ENCODE data around the gene RPSA.
"Not testable (repeated sequence)": the region's sequence is repeated elsewhere in the genome, so short reads cannot be mapped to it uniquely, and the experiment has no call there.

RPSA gene

GRCh38 chr3:39419742-39420315 lies 13.3 kb downstream of the RPSA start:
- DNase-seq (ENCODE audit: low spot score): no peak

- DNase-seq (ENCODE audit: low spot score): no peak
Observed at GRCh38 chr3:39420543-39420942, 14.0 kb downstream of the RPSA start.

GRCh38 chr3:39423436-39423970 lies 17.0 kb downstream of the RPSA start:
- no peak for DNase-seq (ENCODE audit: low spot score)

GRCh38 chr3:39426312-39426711 lies 19.8 kb downstream of the RPSA start:
- DNase-seq (ENCODE audit: low spot score): no peak

DNA sequence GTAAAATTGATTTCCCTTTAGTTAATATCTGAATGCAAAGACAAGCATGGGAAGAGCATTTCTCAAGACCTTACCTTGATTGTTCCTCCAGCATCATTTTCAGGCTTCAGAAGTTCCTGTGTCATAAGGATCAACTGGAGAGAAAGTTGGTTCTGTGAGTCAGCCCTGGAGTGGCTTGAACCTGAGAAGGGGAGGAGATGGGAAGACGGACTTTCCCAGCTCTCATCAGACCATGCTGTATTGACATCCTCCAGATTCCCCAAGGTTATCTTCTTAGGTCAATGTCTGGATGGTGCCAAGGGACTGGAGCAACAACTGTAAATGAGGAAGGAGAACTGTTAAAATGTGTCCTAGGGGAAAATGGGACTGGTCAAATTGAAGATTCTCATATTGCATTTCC lies 21.0 kb downstream of the RPSA start:
- no peak for DNase-seq (ENCODE audit: low spot score)

DNA sequence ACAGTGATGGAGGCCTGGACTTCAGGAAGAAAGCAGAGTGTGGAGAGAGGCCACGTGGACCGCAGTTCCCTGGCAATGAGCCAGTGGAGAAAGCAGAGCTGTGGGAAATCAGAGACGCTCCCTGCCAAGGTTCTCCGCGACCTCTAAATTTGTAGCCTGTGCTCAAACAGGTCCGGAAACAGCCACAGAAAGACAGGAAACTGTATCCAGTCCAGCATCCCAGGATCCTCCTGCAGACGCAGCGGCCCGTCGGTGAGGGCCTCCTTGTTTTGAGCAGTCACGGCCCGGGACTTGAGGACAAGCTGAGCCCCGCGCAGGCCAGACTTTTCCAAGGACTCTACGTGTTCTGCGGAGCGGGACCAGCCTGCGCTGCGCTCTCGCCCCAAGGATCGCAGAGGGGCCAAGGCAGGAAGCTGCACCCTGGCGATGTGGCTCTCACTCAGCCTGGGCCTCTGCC lies 22.3 kb downstream of the RPSA start:
- DNase-seq (ENCODE audit: low spot score): no peak

- DNase-seq (ENCODE audit: low spot score): no peak
Observed at GRCh38 chr3:39429466-39429865, 22.9 kb downstream of the RPSA start.

DNA sequence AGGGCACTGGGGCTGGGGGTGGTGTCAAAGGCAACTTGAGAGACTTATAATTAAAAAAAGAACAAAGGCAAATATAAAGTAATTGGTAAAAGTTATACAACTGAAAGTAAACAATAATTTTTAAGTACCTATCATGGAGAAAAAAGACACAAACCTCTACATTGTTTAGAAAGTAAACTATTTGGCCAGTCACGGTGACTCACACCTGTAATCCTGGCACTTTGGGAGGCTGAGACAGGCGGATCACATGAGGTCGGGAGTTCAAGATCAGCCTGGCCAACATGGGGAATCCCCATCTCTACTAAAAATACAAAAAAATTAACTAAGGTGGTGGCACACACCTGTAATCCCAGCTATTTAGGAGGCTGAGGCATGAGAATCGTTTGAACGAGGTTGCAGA lies 25.8 kb downstream of the RPSA start:
- DNase-seq (ENCODE audit: low spot score): no peak

DNA sequence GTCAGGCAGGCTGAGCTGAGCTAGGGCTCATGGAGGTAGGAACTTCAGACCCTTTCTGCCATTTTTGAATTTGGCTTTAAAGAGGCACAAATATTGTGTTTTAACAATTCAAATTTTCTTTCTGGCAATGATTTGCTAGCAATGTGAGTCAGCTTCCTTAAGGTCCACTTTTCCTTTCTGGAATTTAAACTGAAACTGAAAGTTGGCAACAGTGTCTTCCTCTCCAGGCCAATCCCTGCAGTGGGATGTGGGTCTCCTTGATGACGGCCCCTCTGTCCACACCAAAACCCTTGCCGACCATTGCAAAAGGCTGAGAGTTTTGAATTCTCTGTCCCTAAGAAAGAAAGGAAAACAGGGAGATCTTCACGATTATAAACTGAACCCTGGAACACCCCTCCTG lies 27.1 kb downstream of the RPSA start:
- no peak for DNase-seq (ENCODE audit: low spot score)

GRCh38 chr3:39434574-39434973 lies 28.1 kb downstream of the RPSA start:
- no peak for DNase-seq (ENCODE audit: low spot score)

DNA sequence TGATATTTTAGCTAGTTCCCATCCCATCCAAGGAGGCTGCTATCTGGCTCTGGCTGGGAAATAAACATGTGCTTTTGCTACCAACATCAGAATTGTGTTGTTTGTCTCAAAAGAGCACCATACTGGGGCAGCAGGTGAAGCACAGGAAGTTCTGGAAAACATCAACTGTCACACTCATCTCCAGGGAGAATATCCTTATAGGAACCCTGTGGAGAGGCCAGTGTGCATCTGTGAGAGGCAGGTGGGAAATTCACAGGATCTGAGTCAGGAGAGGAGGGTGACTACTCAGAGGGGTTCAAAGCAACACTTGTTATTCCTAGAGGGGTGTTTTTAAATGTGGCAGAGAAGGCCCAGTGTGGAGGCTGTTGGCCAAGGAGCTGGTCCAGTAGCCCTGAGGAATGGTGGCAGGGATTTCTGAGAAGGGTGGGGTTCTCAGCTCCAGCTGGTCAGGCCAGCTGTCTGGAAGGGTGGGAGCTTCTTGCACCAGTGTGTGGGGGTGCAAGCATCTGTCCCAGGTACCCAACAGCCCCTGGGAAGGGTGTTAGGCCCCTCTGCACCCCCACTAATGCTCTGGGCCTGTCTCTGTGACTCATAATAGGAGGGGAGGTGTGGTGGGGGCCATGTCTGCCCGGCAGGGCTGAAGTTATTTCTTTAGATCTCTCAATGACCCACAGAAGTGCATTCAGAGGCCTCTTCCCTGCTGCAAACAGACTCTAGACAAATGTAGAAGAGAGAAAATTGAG lies 28.7 kb downstream of the RPSA start:
- DNase-seq (ENCODE audit: low spot score): no peak

DNA sequence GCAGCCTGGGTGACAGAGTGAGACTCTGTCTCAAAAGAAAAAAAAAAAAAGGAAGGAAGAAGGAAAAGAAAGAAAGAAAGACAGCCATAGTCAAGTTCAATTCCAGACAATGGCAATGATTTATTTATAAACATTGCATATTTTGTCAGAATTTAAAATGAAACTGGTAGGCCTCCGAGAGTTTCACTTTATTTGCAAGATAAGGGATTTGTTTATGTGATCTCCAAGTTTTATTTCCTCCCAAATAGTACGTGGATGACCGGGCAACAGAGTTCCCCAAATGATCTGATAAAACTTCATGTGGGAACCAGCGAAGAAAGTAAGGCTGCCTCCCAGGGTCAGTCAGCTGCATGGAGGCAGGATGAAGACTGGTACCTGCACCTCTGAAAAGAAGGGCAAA lies 32.4 kb downstream of the RPSA start:
- DNase-seq (ENCODE audit: low spot score): no peak

GRCh38 chr3:39440316-39440715 lies 33.8 kb downstream of the RPSA start:
- no peak for DNase-seq (ENCODE audit: low spot score)

GRCh38 chr3:39443530-39443929 lies 37.0 kb downstream of the RPSA start:
- no peak for DNase-seq (ENCODE audit: low spot score)

GRCh38 chr3:39445927-39446326 lies 39.4 kb downstream of the RPSA start:
- no peak for DNase-seq (ENCODE audit: low spot score)

- DNase-seq (ENCODE audit: low spot score): no peak
Observed at GRCh38 chr3:39446444-39446843, 39.9 kb downstream of the RPSA start.

DNA sequence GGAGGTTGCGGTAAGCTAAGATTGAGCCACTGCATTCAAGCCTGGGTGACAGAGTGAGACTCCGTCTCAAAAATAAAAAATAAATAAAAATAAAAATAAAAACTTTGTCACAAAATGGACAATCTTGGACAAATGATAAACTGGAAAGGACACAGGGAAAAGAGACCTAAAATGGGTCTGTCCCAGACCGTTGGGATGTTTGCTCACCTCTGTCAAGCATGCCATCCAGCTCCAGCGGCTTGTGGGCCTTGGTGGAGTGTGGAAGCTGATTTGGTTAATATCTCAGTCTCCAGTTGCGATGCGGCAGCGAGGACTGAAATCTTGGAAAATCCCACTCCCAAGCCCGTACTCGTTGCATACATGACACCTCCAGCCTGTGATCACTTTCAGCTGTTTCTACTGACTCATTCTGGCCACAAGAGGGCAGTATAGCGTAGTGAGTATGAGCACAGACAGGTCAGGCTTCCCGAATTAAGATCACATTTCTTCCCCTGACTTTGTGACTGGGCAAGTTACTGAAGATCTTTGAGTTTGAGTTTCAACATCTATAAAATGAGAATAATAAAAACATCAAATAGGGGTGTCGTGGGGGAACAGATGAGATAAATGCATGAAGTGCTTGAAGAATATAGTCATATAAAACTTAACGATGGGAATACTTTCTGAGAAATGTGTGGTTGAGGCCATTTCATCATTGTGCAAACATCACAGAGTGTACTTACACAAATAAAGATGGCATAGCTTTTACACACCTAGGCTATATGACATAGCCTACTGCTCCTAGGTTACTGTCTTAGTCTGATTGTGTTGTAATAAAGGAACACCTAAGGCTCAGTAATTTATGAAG lies 41.3 kb downstream of the RPSA start:
- DNase-seq (ENCODE audit: low spot score): peak; percentile 76

DNA sequence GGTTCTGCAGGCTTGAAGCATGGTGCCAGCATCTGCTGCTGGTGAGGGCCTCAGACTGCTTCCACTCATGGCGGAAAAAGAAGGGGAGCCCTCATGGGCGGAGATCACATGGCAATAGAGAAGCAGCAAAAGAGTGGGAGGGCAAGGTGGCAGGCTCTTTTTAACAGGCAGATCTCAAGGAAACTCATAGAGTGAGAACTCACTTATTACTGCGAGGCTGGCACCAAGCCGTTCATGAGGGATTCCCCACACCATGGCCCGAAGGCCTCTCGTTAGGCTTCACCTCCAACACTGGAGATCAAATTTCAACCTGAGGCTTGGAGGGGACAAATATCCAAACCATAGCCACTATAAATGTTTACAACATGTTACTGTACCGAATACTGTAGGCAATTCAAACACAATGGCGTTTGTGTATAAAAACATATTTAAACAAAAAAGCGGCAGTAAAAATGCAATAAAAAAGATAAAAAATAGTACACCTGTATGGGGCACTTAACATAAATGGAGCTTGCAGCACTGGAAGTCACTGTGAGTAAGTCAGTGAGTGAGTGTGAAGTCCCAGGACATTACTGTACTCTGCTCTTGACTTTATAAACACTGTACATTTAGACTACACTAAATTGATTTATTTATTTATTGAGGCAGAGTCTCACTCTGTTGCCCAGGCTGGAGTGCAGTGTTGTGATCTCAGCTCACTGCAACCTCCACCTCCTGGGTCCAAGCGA lies 42.1 kb downstream of the RPSA start:
- DNase-seq (ENCODE audit: low spot score): no peak

DNA sequence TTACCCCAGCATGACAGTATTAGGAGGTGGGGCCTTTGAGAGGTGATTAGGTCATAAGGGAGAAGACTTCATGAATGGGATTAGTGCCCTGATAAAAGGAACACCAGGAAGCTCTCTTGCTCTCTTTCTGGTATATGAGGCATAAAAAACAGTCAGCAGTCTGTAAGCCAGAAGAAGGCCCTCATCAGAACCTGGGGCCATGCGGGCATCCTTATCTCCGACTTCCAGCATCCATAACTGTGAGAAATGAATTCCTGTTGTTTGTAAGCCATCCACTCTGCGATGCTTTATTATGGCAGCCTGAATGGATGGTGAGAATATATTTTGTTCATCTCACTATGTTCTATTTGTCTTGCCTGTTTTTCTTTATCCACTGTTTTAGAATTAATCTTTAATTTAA lies 43.3 kb downstream of the RPSA start:
- DNase-seq (ENCODE audit: low spot score): no peak

GRCh38 chr3:39453134-39453533 lies 46.6 kb downstream of the RPSA start:
- no peak for DNase-seq (ENCODE audit: low spot score)

DNA sequence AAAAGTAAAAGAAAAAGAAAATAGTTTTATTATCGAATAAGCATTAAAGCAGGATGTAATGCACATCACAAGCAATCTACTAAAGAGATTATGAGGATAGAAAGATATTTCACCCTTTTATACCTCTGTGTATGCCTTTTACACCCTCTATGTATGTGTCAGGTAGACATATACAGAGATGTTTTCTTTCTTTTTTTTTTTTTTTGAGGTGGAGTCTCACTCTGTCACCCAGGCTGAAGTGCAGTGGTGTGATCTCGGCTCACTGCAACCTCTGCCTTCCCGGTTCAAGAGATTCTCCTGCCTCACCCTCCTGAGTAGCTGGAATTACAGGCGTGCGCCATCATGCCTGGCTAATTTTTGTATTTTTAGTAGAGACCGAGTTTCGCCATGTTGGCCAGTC lies 47.4 kb downstream of the RPSA start:
- not testable (repeated sequence) for DNase-seq (ENCODE audit: low spot score)

DNA sequence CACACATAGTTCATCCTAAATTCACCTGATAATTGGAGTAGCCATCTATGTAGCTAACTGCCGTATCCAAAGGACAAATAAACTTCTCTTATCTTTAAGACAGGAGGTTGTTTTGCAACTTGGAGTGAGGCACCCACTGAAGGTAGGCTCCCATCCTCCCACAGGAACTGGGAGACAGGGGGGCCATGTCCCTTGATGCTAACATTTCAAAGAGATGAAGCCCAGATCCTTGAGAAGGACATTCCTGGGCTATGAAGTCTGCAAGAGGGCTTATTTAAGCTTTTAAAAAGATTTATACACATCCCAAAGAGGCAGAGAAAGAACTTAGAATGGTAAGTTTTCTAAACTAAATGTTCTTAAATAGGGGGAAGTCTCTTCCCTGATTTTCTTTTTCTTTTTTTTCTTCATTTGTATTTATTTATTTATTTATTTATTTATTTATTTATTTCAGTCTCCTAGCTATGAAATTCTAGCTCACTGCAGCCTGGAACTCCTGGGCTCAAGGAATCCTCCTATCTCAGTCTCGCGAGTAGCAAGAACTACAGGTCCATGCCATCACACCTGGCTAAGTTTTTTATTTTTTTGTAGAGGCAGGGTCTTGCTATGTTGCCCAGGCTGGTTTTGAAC lies 48.2 kb downstream of the RPSA start:
- no peak for DNase-seq (ENCODE audit: low spot score)

Data from CD4-positive, alpha-beta T cell treated with Interleukin-2 at 100 ng/mL for 4 hours (primary cell).